B cell (primary cell): ENCODE results near the gene C4BPB.

Experiments used
- CTCF ChIP-seq: fragments of 200-600 bp; IDR thresholded peaks from one replicate; pipeline ENCODE4 v1.8.0; 2022; ENCODE audit warnings: antibody characterized with exemption, mild to moderate bottlenecking
- EZH2 ChIP-seq: IDR thresholded peaks from 2 replicates; pipeline ENCODE4 v1.6.1; 2012; ENCODE audit warnings: borderline replicate concordance, low read depth, mild to moderate bottlenecking, moderate library complexity, low read length; ENCODE audit not compliant: insufficient read depth, poor library complexity, severe bottlenecking

- no peak for TF ChIP-seq CTCF
- no peak for TF ChIP-seq EZH2
Observed at GRCh38 chr1:207089627-207090355, 1.1 kb downstream of the C4BPB start.
